GM03348 (cell line): ENCODE measurements around the gene GRIK4.
"Not testable (repeated sequence)": the region's sequence is repeated elsewhere in the genome, so short reads cannot be mapped to it uniquely, and the experiment has no call there.

Source experiments
- DNase-seq: peaks from one replicate; pipeline ENCODE4 v3.0.0; 2012; ENCODE audit warnings: low spot score

GRIK4 gene

DNA sequence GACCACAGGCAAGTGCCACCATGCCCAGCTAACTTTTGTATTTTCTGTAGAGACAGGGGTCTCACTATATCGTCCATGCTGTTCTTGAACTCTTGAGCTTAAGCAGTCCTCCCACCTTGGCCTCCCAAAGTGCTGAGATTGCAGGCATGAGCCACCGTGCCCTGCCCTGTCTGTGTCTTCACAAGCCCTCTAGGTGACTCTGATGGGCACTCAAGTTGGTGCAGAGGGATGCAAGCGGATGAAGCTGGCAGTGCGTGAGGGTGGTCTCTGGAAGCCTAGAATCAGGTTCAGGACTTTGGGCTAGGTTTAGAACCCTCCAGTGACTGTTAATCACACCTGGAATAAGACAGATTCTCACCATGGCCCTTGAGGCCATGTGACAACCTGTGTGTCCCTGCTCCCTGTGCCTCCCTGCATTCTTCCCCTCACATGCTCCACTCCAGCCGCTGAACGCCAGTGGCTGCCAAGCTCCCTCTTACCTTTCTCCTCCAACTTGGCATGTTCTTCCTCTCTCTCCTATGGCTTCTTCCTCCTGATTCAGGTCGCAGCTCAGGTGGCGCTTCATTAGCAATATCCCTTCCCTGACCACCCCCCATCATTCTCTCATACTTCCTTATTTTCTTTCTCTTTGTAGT is 270.1 kb downstream of the GRIK4 start:
- no peak for DNase-seq

- no peak for DNase-seq
These were observed 273.2 kb downstream of the GRIK4 start for GRCh38 chr11:120784566-120785251.

GRCh38 chr11:120785576-120785975 is 274.0 kb downstream of the GRIK4 start:
- DNase-seq, result no peak

- DNase-seq, result no peak
These were observed 274.7 kb downstream of the GRIK4 start for GRCh38 chr11:120786206-120786735.

DNA sequence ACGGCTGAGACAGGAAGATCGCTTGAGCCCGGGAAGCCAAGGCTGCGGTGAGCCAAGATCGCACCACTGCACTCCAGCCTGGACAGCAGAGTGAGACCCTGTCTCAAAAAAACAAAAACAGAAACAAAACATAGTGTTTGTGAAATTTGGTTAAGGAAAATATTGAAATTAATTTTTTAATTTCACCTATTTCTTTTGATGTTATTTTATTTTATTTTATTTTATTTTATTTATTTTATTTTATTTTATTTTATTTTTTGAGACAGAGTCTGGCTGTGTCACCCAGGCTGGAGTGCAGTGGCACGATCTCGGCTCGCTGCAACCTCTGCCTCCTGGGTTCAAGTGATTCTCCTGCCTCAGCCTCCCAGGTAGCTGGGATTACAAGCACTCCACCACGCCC is 275.7 kb downstream of the GRIK4 start:
- not testable (repeated sequence) for DNase-seq

GRCh38 chr11:120789391-120789790 is 277.8 kb downstream of the GRIK4 start:
- DNase-seq, result no peak

- no peak for DNase-seq
These were observed 280.8 kb downstream of the GRIK4 start for GRCh38 chr11:120792306-120792705.

- no peak for DNase-seq
These were observed 281.6 kb downstream of the GRIK4 start for GRCh38 chr11:120793150-120793549.

- DNase-seq, result no peak
These were observed 282.4 kb downstream of the GRIK4 start for GRCh38 chr11:120793806-120794479.

GRCh38 chr11:120794748-120795147 is 283.2 kb downstream of the GRIK4 start:
- no peak for DNase-seq

DNA sequence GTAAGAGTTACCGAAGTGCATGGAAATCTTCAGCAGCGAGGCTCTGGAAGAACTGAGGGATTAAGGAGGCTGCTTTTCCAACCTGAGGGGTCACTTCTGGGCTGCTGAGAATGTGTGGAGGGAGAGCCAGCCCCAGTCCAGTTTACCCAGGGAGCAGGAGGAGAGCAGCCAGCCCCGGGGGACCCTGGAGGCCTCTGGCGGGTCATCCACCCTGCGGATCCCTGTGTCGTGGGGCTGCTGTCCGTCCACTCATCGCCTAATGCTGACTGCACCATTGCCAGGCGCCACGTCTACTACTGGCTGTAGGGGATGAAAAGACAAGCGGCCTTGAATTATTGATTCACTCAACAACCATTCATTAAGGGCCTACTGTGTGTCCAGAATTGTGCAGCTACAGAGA is 283.6 kb downstream of the GRIK4 start:
- DNase-seq, result no peak

DNA sequence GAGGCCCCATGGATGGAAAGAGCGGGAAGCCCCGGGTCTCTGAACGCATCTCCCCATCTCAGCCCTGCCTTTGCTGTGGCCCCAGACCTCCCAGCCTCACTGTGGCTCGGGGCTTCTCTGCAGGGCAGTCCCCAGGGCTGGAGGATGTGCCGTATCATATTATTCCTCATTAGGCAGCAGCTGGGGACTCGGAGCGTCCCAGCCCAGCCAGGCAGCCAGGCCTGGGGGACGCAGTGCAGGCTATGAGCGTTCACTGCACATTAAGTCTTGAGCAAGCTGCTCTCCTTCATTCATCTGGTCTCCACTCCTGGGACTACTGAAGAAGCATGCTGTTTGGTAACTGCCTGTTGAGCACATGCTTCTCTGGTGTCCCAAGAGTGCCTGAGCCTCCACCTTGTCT is 285.6 kb downstream of the GRIK4 start:
- DNase-seq, result no peak

DNA sequence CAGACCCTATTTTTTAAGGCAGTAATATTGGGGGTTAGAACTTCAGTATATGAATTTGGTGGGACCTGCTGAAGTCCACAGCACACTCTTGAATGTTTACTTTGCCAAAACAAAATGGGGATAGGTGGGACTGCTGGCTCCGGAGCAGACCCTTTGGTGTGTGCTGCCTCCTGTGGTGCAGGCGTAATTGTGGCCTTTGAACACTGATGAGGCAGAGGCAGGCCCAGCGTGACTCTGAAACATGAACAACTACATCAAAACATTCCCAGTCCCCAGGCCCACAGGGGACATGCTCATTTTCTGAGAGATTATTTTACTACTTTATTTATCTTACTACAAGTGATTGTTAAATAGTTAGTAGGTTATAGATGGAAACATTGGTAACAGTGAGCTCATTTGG is 287.3 kb downstream of the GRIK4 start:
- no peak for DNase-seq

DNA sequence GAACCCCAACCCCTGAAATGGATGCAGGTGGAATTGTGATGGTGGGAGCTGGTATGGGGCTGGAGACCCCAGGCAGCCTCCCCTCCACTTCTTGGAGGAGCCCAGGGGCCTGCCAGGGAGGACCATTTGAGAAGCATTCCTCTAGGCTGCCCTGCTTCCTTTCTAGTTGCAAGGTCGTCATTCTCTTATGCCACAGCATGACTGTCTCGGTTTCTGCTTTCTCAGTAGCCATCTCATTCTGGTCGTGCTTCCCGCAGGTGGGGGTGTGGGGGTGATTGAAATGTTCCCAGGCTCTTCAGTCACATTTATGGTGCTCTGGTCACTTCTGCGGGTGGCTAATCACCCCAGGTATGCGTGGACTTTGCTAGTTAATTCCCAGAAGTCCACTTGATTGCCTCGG is 288.7 kb downstream of the GRIK4 start:
- no peak for DNase-seq

GRCh38 chr11:120801801-120802689 is 290.5 kb downstream of the GRIK4 start:
- peak; percentile 85 for DNase-seq

GRCh38 chr11:120805960-120806555 is 294.5 kb downstream of the GRIK4 start:
- no peak for DNase-seq

- peak; percentile 84 for DNase-seq
These were observed 296.0 kb downstream of the GRIK4 start for GRCh38 chr11:120807414-120808150.

GRCh38 chr11:120808616-120809050 is 297.1 kb downstream of the GRIK4 start:
- DNase-seq, result no peak

DNA sequence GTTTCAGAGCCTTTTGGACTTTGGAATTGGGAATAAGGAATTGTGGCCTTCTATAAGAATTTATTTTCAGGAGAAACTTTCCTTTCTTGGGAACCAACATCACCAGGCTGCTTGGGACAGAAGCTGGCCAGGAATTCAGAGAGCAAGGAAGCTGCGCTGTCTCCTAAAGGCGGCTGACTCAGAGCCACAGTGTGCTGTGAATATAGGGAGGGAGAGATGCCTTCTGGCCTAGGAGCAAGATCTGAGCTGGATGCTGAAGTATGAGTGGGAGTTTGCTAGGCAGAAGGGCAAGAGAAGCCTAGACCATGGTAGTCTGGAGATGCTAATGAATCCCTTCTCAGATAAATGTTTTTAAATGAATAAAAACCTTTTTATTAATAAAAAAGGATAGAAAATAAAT is 298.7 kb downstream of the GRIK4 start:
- no peak for DNase-seq

DNA sequence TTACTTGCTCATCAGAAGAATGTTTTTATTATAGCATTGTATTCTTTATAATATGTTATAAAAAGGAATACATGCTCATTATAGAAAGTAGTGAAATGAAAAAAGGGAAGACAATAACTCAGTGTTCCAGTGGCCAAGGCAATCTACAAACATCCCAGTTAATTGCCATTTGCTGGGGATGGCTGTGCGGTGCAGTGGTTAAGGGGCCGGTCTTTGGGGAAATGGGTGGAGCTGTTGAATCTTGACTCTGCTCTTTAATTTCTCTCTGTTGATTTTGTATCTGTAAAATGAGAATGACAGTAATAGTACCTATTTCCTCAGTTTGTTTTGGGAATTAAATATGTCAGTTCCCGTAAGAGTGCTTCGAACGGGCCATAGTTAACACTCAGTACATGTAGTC is 299.7 kb downstream of the GRIK4 start:
- DNase-seq, result no peak

DNA sequence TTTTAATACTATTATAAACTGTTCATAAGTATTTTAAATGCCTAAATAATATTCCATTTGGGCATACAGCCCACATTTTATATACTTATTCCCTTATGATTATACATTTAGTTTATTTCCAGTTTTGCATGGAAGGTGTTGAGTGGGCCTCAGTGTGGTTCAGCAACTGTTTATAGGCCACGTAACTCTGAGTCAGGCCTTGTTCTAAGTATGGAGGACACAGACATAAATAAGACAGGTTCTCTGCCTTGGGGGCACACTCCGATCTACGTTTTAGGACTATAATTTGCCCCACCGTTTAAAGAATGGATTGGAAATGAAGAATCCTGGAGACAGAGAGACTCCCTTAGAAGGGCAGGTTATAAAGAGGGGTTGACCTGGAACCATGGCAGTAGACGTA is 300.2 kb downstream of the GRIK4 start:
- no peak for DNase-seq
